Activated CD8-positive, alpha-beta memory T cell treated with anti-CD3 and anti-CD28 coated beads for 4 hours (primary cell): ENCODE data around the gene RBMS1.
"Not testable (repeated sequence)": the region's sequence is repeated elsewhere in the genome, so short reads cannot be mapped to it uniquely, and the experiment has no call there.

ENCODE experiments used
- DNase-seq, 2 donors: peaks; one replicate each; pipeline ENCODE4 v3.0.0-alpha.2; 2020; ENCODE audit warnings: low read depth in 2 of 2

The RBMS1 gene

DNA sequence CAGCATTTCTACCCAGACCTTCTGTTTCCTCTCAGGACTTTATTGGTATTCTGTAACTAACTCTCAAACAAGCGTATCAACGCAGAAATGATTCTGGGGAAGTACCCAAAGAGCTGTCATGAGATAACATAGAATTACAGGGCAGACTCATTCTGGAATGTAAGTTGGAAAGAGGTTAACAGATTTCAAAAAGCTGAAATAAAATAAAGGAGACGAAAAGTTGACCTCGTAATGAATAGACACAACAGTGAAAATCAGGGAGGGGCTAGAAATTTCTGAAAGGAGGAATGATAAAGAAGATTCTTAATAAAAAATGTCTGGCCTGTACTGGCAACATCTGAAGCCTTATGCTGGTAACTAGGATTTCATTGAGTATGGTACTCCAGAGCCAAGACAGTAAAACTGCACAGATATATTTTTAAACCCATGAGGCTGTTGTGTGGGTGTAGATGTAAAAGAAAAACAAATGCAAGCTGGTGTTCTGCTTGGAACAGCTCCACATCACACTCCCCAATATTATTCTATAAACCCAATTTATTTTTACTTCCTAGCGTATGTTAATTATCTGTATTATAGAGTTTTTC is 23.9 kb downstream of the RBMS1 start:
- no peak for DNase-seq

DNA sequence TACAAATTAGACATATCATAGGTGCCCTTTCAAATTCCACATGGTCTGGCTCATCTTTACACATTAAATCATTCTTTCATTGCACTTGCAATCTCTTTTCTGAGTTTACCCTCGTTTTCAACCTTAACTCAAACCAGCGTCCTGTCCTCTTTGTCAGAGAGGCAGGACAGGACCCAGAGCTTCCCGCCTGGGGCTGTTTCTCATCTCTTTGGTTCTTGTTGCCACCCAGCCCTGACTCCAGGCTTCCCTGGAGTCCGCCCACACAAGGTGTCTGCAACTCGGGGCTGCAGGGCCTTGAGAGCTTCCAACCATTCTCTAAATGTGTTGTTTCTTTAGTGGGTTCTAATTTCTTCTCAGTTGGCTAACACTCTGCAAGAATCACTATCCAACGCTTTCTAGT is 24.4 kb downstream of the RBMS1 start:
- DNase-seq: no peak

DNA sequence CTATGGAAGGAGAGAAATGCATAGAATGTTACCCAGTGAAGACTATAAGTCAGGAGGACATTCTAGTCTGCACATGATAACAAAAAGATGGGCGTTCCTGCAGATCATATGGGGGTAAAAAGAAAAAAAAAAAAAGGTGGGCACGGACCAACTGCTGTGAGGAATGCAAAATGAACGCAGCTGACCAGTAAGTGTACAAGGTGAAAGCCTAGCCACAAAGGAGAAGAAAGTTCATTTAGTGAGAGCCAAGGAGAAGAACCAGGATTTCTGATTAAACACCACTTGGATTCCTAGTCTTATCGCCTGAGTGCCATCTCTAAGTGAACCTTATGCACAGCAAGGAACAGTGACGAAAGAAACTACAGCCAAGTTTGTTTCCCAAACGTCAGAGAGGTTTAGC is 26.5 kb downstream of the RBMS1 start:
- DNase-seq: no peak

DNA sequence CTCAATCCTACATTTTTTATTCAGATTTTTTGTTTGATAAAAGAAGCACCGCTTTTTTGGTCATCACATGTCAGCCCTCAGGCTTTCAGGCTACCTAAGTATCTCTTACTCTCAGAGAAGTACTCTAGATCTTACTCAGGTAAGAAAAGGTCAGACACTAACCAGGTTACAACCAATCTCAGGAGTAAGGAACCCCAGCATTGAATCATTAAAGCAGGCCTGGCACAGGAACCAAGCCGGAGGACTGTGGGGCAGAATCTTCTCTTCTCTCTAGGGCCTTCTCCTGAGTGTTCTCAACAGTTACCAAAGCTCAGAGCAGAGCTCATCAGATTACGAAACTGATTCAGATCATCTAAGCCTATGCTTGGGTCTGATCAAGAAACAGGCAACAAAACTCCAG is 28.2 kb downstream of the RBMS1 start:
- DNase-seq: no peak

DNA sequence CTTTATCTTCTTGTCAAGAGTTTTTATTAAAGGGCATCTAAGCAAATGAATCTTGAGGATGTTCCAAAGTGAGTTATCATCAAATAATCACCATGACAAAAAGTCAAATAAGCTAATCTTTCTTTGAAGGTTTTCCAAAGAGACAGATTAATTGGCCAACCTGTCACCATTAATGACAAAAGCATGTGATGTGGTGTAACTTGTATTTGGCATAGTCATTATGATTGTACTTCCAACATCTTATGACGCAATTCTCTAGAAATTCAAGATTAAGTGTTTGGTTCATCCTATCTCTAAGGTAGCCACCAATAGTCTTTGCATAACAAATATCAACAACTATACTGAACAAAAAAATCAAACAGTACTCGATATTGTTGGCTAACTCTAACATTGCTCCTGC is 28.6 kb downstream of the RBMS1 start:
- DNase-seq: no peak

DNA sequence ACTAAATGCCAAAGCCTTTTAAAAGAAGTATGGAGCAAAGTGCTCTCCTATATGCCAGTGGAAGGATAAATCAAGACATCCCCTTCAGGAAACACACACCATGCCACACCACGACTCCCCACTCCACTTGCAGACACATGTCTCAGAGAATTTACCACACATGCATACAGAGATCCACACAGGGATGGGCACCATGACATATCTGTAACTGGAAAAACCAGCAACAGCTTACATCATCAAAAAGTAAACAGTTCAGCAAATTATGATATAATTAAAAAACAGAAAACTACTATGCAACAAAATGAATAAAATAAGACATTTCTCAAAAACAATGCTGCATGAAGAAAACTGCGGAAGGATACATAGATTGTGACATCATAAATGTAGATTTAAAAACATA is 29.6 kb downstream of the RBMS1 start:
- DNase-seq: no peak

DNA sequence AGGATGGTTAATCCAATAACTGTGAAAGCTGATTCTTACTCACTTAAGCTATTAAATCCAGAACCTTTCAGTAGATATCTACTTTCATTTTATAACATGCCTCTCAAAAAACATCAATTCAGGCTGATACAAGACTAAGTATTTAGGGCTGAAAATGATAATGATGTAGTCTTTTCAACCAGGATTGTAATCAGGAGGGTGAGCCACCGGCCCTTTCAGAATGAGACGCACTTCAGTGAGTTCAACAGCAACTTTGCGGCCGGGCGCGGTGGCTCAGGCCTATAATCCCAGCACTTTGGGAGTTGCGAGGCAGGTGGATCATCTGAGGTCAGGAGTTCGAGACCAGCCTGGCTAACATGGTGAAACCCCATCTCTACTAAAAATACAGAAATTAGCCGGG is 30.4 kb downstream of the RBMS1 start:
- DNase-seq: no peak

DNA sequence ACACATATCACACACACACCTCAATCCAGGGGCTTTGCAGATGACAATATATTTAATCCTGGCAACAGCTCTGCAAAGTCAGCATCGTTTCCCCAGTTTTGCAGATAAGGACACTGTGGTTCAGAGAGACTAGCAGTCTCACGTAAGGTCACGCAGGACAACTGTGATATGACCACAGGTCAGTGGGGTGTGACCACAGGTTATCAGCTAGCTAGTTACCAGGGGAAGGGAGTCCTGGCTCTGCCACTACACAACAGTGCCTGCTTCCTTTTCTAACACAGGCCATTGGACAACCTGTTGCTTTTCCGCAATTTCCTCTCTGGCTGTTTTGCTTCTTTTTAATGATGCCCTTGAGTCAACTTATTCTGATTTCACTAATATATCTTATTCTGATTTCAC is 33.3 kb downstream of the RBMS1 start:
- DNase-seq: no peak

DNA sequence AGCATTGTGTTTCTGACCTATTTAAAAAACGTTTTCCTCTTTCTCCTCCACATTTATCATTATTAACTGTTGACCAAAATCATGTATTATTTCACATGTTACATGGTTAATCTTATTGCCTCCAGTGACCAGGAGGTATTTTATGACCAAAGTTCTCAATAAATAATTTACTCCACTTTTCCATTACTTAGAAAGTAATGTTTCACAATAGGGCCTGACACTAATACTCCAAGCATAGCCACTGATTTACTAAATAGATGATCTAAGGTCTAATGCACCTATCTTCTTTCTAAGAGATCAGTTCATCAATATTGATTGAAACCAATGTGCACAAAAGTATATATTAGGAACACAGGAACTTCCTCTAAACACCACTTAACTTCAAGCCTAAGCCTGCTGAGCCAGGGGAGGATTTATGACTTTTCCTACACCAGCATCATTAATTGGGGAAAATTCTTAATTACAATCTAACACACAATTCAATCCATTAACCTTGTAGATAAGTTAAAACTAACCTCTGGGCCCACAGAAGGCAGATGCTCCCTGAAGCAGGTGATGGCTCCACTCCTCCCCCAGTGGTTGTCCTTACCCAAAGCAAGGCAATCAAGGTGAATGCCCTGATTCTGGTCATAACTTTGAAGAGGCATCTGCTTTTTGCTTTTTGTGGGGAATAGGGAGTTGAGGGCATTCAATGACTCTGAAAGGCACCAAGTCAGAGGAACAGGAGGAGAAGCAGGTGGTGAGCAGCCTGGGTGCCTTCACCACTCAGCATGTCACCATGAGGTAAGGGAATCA is 33.9 kb downstream of the RBMS1 start:
- no peak for DNase-seq

DNA sequence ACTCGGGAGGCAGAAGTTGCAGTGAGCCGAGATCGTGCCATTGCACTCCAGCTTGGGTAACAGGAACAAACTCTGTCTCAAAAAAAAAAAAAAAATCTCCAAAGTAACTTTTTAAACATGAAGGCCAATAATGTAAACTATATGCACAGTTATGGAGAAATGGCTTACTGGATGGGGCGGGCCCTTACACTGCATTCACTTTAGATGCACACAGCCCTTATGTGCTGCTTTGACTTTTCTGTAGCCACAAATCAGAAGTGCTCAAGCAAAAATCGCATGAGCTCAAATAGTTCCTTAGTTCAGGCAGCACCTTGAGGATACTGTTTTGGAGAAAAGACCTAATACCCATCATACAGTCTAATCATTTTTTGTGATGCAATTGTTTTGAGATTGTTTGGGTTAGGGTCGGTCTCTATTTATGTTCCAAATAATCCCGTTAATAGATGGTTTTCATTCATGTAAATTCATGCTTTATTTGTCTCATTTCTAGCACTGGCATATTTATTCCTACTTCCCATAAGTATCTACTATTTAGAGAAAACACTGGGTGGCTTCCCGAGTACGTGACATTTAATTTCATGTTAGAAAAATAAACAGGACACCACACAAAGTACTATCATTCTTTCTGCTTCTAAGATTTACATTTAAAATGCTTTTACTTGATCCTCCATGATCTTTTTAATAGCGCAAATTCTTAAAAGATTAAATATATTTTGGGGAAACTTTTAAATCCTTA is 34.7 kb downstream of the RBMS1 start:
- DNase-seq: no peak

DNA sequence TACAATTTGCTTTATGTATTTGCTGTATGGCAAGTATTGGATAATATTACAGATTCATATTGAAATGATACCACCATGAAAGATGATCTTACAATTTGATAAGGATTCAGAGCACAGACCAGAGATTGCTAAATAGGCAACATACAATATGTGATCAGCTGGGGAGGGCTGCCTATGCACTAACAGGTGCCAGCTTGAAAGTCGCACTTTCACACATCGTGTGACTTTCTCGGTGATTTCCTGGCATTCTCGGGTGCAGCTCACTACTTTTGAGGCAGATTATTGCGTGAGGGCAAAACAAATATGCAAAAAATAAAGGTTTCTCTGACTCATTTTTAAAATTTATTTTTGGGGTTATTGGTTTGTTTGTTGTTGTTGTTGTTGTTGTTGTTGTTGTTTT is 36.0 kb downstream of the RBMS1 start:
- no peak for DNase-seq

DNA sequence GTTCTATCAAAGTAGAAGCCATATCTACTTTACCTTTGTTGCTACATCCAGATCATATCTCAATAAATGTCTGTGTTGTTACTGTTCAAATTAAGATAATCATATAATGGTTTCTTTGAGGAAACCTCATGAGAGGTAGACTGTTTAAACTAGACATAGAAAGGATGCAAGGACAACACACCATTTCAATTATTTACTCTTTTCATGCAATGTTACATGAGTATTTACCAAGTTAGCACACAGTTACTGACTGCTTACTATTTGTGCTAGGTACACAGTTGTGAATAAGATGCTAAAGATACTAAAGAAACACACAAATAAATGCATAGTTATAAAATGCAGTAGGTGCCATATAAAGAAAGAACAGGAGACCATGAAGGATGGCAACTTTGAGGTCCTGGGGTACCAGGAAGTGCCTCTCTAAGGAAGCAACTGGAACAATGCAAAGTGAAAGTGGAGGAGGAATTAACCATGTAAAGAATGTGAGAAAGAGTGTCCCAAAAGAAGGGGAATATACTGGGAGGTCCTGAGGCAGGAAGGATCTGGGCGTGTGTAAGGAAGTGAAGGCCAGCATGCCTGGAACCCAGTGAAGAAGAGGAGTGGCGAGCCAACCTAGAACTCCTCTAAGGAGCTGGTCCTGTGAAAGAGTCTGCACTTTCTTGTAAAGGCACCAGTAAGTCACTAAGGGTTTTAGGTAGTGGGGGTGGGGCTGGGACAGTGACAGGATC is 39.4 kb downstream of the RBMS1 start:
- no peak for DNase-seq

DNA sequence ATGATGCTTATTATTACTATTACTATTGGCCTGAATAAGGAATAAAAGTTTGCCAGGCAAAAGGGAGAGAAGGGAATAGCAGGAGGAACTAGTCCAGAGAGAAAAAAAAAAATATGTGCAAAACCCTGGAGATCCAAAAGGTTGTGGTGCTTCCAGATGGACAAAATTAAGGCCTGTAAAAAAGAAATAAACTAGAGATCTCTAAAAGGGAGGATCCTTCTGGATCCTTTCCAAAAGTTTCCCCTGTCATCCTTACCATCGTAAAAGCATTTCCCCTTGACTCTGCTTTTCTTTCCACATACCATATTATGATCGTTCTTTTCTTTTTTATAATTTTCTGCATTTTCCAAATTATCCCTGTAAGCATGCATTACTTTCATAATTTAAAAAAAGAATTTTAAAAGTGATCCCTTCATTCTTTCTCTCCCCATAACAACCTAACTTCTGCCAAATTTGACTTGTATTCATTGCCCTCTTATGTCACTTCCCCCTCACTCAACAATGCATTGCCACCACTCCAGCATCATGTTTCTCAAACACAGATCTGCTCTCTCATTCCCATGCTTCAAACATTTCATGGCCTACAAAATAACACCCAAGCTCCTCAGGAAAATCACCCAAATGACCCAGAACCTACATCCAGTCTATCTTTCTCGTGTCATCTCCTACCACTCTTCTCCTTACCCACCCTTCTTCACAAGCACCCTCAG is 40.3 kb downstream of the RBMS1 start:
- no peak for DNase-seq

DNA sequence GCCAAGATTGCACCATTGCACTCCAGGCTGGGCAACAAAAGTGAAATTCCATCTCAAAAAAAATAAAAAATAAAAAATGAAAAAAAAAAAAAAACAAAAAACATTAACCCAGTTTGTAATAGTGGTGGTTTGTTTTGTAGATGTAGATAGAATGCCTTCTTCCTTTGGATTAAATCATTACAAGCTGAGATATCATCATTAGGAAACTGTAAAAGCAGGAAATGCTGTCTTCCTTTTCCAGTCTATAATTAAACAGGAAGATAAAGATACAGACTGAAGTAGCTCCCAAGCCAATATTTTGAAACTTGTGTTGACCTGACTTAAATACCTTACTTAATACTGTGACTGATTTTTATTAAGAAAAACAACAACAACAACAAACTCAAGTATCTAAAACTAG is 43.1 kb downstream of the RBMS1 start:
- no peak for DNase-seq

DNA sequence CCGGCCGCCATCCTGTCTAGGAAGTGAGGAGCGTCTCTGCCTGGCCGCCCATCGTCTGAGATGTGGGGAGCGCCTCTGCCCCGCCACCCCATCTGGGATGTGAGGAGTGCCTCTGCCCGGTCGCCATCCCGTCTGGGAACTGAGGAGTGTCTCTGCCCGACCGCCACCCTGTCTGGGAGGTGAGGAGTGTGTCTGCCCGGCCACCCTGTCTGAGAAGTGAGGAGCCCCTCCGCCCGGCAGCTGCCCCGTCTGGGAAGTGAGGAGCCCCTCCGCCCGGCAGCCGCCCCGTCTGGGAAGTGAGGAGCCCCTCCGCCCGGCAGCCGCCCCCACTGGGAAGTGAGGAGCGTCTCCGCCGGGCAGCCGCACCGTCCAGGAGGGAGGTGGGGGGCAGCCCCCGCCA is 44.8 kb downstream of the RBMS1 start:
- not testable (repeated sequence) for DNase-seq

DNA sequence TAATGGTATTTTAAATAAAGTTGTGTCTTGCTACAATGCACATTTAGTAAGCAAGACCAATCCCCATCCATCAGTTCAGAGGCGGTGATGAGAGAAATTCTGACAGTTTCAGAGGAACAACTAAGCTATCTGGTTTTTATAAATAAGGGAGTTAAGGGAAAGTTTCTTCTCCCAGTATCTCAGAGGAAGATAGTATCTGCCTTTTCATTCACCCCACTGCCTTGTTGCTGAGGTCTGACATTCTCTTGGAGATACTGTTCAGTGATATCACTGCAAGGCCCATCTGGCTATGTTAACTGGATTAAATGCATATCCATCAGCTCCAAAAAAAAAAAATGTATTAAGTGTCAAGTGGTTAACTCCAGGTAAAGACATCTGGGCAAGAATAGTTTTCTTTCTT is 47.9 kb downstream of the RBMS1 start:
- no peak for DNase-seq

DNA sequence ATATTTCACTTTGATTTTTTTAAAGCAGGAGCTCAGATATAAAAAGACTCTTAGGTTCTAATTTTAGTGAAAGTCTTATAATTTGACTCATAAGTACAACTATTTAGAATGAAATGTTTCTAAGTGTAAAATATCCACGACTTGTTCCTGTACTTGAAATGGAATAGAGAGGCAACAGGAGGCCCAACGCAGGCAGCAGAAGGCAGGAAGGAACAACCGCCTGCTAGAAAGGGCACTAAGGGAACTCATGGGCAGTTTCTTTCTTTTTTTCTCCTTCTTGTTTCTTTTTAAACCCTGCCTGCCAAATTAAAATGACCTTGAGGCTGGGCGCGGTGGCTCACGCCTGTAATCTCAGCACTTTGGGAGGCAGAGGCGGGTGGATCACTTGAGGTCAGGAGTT is 51.0 kb downstream of the RBMS1 start:
- DNase-seq: no peak

DNA sequence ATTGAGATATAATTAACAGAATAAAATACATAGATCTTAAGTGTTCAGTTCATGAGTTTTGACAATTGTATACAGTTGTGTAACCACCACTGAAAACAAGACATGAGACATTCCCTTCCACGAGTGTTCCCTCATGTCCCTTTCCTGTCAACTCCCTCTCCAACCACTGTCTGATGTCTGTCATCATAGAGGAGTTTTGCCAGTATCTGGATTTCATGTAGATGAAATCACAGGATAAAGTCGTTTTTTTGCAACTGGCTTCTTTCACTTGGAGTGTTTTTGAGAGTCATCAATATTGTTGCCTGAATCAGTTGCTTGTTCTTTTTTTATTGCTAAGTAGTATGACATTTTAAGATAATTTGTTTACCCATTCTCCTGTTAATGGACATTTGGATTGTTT is 52.7 kb downstream of the RBMS1 start:
- no peak for DNase-seq

DNA sequence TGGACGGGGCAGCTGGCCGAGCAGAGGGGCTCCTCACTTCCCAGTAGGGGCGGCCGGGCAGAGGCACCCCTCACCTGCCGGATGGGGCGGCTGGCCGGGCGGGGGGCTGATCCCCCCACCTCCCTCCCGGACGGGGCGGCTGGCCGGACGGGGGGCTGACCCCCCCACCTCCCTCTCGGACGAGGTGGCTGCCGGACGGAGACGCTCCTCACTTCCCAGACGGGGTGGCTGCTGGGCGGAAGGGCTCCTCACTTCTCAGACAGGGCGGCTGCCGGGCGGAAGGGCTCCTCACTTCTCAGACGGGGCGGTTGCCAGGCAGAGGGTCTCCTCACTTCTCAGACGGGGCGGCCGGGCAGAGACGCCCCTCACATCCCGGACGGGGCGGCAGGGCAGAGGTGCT is 54.6 kb downstream of the RBMS1 start:
- DNase-seq: not testable (repeated sequence)

DNA sequence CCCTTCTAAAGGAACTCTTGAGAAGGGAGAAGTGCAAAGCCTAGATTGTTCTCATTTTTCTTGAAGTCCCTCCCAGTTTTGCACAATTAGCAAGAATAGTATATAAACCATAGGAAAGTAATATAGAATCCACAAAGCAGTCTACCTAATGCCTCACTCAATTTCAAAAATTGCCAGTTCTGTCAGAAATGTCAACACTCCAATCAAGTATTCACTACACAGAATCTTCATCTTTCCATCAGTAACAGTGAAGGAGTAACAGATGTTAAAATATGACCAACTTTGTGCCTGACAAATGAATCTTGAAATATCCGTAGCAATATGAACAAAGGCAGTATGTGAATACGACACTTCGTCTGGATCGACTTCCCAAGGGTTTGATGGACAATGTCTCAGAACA is 56.3 kb downstream of the RBMS1 start:
- no peak for DNase-seq

DNA sequence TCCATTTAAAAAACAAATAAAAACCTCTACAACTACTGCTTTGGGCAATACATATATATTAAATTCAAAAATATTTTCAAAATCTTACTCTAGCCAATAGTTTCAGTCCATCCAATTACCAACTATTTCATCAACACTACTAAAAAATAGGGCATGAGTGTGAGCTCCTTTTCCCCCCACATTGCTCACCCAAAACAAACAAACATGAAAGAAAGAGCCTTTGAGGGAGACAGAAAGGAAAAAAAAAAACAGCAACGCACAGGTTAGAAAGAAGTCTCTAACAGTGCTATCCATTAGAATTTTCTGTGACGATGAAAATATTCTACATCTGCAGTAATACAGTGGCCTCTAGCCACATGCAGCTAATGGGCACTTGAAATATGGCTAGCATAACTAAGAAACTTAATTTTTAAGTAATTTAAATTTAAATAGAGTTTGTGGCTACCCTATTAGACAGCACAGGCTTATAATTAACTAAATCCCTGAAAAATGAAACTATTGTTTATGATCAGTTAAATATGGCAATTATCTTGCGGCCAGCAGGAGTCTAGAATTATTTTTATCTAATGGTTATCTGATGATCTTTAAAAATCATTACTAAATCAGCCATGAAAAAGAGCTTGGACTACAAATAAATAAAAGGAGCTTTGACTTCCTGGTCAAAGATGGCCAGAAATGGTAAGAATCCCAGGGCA is 59.2 kb downstream of the RBMS1 start:
- no peak for DNase-seq
